GM12878 (cell line): Measurements from ENCODE around the gene SMOC2. TPM values are rescaled to one million over a fixed set of nuclear protein-coding genes. Genes with fewer than 3 reads are reported as not detected.

Source experiments
- ATAC-seq: fragments of 200-7000 bp; cut with Tn5 transposase; 3 replicates; pipeline ENCODE4 v1.9.1; 2020; ENCODE audit warnings: mild to moderate bottlenecking, moderate library complexity
- BruUV-seq: library from RNA; stranded (reverse); fragments of 400-500 nt; replicated peaks from 2 replicates; lab custom pipeline; 2021; lab: Mats Ljungman, UMichigan
- CTCF ChIA-PET: fragments of 300-600 bp; sonication (Branson Sonifier 250); formaldehyde crosslinking; extraction: SDS; loops from one replicate; lab custom pipeline; 2021; ENCODE audit warnings: inconsistent platforms; lab: Yijun Ruan, JAX
- POLR2A ChIA-PET: fragments of 350-600 bp; formaldehyde crosslinking; extraction: SDS; loops from one replicate; lab custom pipeline; 2021; ENCODE audit warnings: inconsistent platforms; lab: Charles Lee
- RAD21 ChIA-PET: fragments of 300-600 bp; sonication (Branson Sonifier 250); formaldehyde crosslinking; loops from one replicate; lab custom pipeline; 2023; ENCODE audit warnings: antibody characterized with exemption; ENCODE audit not compliant: unreplicated experiment; lab: Charles Lee
- SMC1A ChIA-PET: fragments of 300-600 bp; sonication (Branson Sonifier 250); formaldehyde crosslinking; loops from one replicate; lab custom pipeline; 2023; ENCODE audit not compliant: unreplicated experiment, uncharacterized antibody; lab: Charles Lee
- DNase-seq: peaks from one replicate; pipeline ENCODE4 v3.0.0-alpha.2; 2011; ENCODE audit warnings: low read depth, low spot score
- FAIRE-seq: peaks from 3 replicates; lab custom pipeline; 2011; peaks lifted over from hg19 to GRCh38; lab: Jason Lieb, UNC
- H2AFZ ChIP-seq: 2 replicates; pipeline ENCODE4 v1.6.0; 2011; ENCODE audit warnings: low read depth, low read length, control low read depth; ENCODE audit not compliant: control insufficient read depth
- H3K27ac ChIP-seq: 2 replicates; pipeline ENCODE4 v1.5.1; 2011; ENCODE audit warnings: control low read depth; ENCODE audit not compliant: control insufficient read depth, insufficient read depth
- H3K27me3 ChIP-seq, 2 experiments: replicated peaks in 1 of 2; 2 replicates each; pipeline versions ENCODE4 v1.6.0 to v1.6.1; 2011; ENCODE audit warnings: low read length in 1 of 2; ENCODE audit not compliant: control insufficient read depth in 2 of 2, insufficient read depth in 2 of 2
- H3K36me3 ChIP-seq, 2 experiments: 2 replicates each; pipeline ENCODE4 v1.5.1; 2011; ENCODE audit warnings: low read length in 1 of 2; ENCODE audit not compliant: control insufficient read depth in 2 of 2, insufficient read depth in 2 of 2
- H3K4me1 ChIP-seq: 2 replicates; pipeline ENCODE4 v1.6.1; 2011; ENCODE audit warnings: mild to moderate bottlenecking, low read length, moderate library complexity, mixed read lengths; ENCODE audit not compliant: control insufficient read depth, insufficient read depth
- H3K4me2 ChIP-seq: 2 replicates; pipeline ENCODE4 v1.6.0; 2011; ENCODE audit warnings: control low read depth; ENCODE audit not compliant: control insufficient read depth, insufficient read depth
- H3K4me3 ChIP-seq: fragments of 200-600 bp; sonication (generic); 2 replicates; pipeline ENCODE4 v1.5.1; 2016
- H3K79me2 ChIP-seq: 2 replicates; pipeline ENCODE4 v1.6.0; 2011; ENCODE audit warnings: low read length; ENCODE audit not compliant: control insufficient read depth, insufficient read depth
- H3K9ac ChIP-seq: 2 replicates; pipeline ENCODE4 v1.8.0; 2011; ENCODE audit warnings: low read length, control low read depth, mixed read lengths; ENCODE audit not compliant: control insufficient read depth, insufficient read depth
- H3K9me3 ChIP-seq: replicated peaks from 3 replicates; pipeline ENCODE4 v1.5.1; 2011; ENCODE audit warnings: mild to moderate bottlenecking, low read length; ENCODE audit not compliant: control insufficient read depth, insufficient read depth
- H4K20me1 ChIP-seq: 2 replicates; pipeline ENCODE4 v1.6.0; 2011; ENCODE audit not compliant: control insufficient read depth, insufficient read depth
- CBX5 ChIP-seq: sonication (generic); IDR thresholded peaks from 2 replicates; pipeline ENCODE4 v1.6.1; 2016; ENCODE audit warnings: low read depth, moderate library complexity, mild to moderate bottlenecking, inconsistent platforms
- MEF2B ChIP-seq: fragments of 450-650 bp; IDR thresholded peaks from 2 replicates; pipeline ENCODE4 v1.6.1; 2018; ENCODE audit warnings: mild to moderate bottlenecking, moderate library complexity; ENCODE audit not compliant: partially characterized antibody, poor library complexity, severe bottlenecking
- STAT1 ChIP-seq: fragments of 450-650 bp; conservative IDR thresholded peaks from 2 replicates; pipeline ENCODE4 v1.6.1; 2014; ENCODE audit warnings: antibody characterized with exemption, mild to moderate bottlenecking
- ZNF24 ChIP-seq: fragments of 450-650 bp; IDR thresholded peaks from 2 replicates; pipeline ENCODE4 v1.6.1; 2017; ENCODE audit warnings: antibody characterized with exemption, mild to moderate bottlenecking
- WGBS: methylation state at CpG from one replicate; pipeline ENCODE4 v1.1.6; 2016; ENCODE audit warnings: low lambda C conversion rate; ENCODE audit not compliant: insufficient replicate concordance, insufficient coverage; ENCODE audit errors: missing lambda C conversion rate; 5-methylcytosine and 5-hydroxymethylcytosine counted together
- in situ Hi-C: fragments of 300-500 bp; cut with MboI; formaldehyde crosslinking; loops from 9 replicates; pipeline ENCODE4 v1.14.3; 2018; ENCODE audit warnings: mixed read lengths
- intact Hi-C: fragments of 100-400 bp; cut with micrococcal nuclease; formaldehyde crosslinking; loops from one replicate; pipeline ENCODE4 v1.14.2; 2022; ENCODE audit not compliant: unreplicated experiment
- polyA plus RNA-seq, 11 experiments: library from polyadenylated mRNA; depleted of rRNA in 4 of 11; unstranded in 6 of 11; stranded (reverse) in 5 of 11; fragments of >200 nt; fragmentation: Nextera tagmentation in 4 of 11; fragmentation: Illumina TruSeq in 1 of 11; extraction: Ambion mirVana in 4 of 11; extraction: Trizol in 1 of 11; gene quantifications; 1 replicate in 1 of 11; 2 replicates in 10 of 11; pipeline versions ENCODE4 v1.2.1 to v1.2.3, GENCODE V29; 2011 to 2016; ENCODE audit warnings: inconsistent platforms in 2 of 11, missing spikeins in 2 of 11, low read depth in 1 of 11
- total RNA-seq, 4 experiments: library from RNA; depleted of rRNA in 3 of 4; stranded (reverse); fragments of >200 nt in 3 of 4; fragmentation: Illumina TruSeq in 1 of 4; extraction: Trizol in 1 of 4; gene quantifications; 2 replicates each; pipeline versions ENCODE4 v1.2.1 to v1.2.3, GENCODE V29; 2013 to 2021
- TF ChIP-seq, protein P1 (sequence below): IDR thresholded peaks from 2 replicates; pipeline ENCODE4 v1.6.1; 2012; ENCODE audit warnings: low read length, inconsistent platforms
- TF ChIP-seq, protein P2 (sequence below): fragments of 450-650 bp; IDR thresholded peaks from 2 replicates; pipeline ENCODE4 v1.6.1; 2017; ENCODE audit warnings: mild to moderate bottlenecking, low read depth, inconsistent platforms; ENCODE audit not compliant: poor library complexity, severe bottlenecking
- TF ChIP-seq, protein P3 (sequence below): IDR thresholded peaks from 2 replicates; pipeline ENCODE4 v1.6.1; 2012; ENCODE audit warnings: improper control_type of control experiment, low read depth, low read length; ENCODE audit not compliant: insufficient replicate concordance

The SMOC2 gene
- total and polyA plus RNA-seq, 10 of the 15 experiments (the other 5 are each of a cell fraction or from before 2014, with no cell fraction given): 0.10 to 0.12 TPM; not detected in 8

GRCh38 chr6:168570211-168570610 lies 129.2 kb downstream of the SMOC2 start:
- Histone ChIP-seq H3K79me2 (no peaks in the 10 kb centered on the region), H3K9me3 (no peaks in the 10 kb centered on the region), H3K27me3 (no peaks in the 10 kb centered on the region), H3K4me1 (no peaks in the 10 kb centered on the region), H4K20me1 (no peaks in the 10 kb centered on the region), H3K36me3 (no peaks in the 10 kb centered on the region), H2AFZ (no peak overlapping the region), H3K27ac (no peak overlapping the region), H3K9ac (no peak overlapping the region), H3K4me3 (no peak overlapping the region), H3K4me2 (no peak overlapping the region)
- 33% methylated on average over 11 of the region's 11 CpGs for WGBS
- DNase-seq (no peak), ATAC-seq (no peak), FAIRE-seq (no peak)
- TF ChIP-seq, protein P1, sequence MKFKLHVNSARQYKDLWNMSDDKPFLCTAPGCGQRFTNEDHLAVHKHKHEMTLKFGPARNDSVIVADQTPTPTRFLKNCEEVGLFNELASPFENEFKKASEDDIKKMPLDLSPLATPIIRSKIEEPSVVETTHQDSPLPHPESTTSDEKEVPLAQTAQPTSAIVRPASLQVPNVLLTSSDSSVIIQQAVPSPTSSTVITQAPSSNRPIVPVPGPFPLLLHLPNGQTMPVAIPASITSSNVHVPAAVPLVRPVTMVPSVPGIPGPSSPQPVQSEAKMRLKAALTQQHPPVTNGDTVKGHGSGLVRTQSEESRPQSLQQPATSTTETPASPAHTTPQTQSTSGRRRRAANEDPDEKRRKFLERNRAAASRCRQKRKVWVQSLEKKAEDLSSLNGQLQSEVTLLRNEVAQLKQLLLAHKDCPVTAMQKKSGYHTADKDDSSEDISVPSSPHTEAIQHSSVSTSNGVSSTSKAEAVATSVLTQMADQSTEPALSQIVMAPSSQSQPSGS: no peak
- TF ChIP-seq ZNF24 (no peak), CBX5 (no peak), MEF2B (no peak), STAT1 (no peak)
- TF ChIP-seq, protein P2, sequence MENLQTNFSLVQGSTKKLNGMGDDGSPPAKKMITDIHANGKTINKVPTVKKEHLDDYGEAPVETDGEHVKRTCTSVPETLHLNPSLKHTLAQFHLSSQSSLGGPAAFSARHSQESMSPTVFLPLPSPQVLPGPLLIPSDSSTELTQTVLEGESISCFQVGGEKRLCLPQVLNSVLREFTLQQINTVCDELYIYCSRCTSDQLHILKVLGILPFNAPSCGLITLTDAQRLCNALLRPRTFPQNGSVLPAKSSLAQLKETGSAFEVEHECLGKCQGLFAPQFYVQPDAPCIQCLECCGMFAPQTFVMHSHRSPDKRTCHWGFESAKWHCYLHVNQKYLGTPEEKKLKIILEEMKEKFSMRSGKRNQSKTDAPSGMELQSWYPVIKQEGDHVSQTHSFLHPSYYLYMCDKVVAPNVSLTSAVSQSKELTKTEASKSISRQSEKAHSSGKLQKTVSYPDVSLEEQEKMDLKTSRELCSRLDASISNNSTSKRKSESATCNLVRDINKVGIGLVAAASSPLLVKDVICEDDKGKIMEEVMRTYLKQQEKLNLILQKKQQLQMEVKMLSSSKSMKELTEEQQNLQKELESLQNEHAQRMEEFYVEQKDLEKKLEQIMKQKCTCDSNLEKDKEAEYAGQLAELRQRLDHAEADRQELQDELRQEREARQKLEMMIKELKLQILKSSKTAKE: no peak
- TF ChIP-seq, protein P3, sequence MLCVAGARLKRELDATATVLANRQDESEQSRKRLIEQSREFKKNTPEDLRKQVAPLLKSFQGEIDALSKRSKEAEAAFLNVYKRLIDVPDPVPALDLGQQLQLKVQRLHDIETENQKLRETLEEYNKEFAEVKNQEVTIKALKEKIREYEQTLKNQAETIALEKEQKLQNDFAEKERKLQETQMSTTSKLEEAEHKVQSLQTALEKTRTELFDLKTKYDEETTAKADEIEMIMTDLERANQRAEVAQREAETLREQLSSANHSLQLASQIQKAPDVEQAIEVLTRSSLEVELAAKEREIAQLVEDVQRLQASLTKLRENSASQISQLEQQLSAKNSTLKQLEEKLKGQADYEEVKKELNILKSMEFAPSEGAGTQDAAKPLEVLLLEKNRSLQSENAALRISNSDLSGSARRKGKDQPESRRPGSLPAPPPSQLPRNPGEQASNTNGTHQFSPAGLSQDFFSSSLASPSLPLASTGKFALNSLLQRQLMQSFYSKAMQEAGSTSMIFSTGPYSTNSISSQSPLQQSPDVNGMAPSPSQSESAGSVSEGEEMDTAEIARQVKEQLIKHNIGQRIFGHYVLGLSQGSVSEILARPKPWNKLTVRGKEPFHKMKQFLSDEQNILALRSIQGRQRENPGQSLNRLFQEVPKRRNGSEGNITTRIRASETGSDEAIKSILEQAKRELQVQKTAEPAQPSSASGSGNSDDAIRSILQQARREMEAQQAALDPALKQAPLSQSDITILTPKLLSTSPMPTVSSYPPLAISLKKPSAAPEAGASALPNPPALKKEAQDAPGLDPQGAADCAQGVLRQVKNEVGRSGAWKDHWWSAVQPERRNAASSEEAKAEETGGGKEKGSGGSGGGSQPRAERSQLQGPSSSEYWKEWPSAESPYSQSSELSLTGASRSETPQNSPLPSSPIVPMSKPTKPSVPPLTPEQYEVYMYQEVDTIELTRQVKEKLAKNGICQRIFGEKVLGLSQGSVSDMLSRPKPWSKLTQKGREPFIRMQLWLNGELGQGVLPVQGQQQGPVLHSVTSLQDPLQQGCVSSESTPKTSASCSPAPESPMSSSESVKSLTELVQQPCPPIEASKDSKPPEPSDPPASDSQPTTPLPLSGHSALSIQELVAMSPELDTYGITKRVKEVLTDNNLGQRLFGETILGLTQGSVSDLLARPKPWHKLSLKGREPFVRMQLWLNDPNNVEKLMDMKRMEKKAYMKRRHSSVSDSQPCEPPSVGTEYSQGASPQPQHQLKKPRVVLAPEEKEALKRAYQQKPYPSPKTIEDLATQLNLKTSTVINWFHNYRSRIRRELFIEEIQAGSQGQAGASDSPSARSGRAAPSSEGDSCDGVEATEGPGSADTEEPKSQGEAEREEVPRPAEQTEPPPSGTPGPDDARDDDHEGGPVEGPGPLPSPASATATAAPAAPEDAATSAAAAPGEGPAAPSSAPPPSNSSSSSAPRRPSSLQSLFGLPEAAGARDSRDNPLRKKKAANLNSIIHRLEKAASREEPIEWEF: no peak
- intact Hi-C loops: no loop called here
- ChIA-PET CTCF (no interaction called here), POLR2A (no interaction called here), SMC1A (no interaction called here), RAD21 (no interaction called here)
- in situ Hi-C loops: no loop called here
- no TSS peak for BruUV-seq
